Activated CD8-positive, alpha-beta T cell treated with anti-CD3 and anti-CD28 coated beads for 36 hours (primary cell): ENCODE results near the gene CRYBB3. TPM values are rescaled to one million over a fixed set of nuclear protein-coding genes. Genes with fewer than 3 reads are reported as not detected.

Experiments
- ATAC-seq: fragments of 200-7000 bp; cut with Tn5 transposase; one replicate; pipeline ENCODE4 v1.10.0; 2021; ENCODE audit warnings: mild to moderate bottlenecking, moderate library complexity
- CTCF ChIA-PET: fragments of 350-600 bp; sonication (Branson Sonifier 250); formaldehyde crosslinking; loops from one replicate; lab custom pipeline; 2021; ENCODE audit warnings: antibody characterized with exemption; lab: Charles Lee
- POLR2A ChIA-PET: fragments of 350-600 bp; sonication (Branson Sonifier 250); formaldehyde crosslinking; loops from one replicate; lab custom pipeline; 2021; ENCODE audit warnings: antibody characterized with exemption; lab: Charles Lee
- DNase-seq: peaks from one replicate; pipeline ENCODE4 v3.0.0-alpha.2; 2020
- H3K27ac Mint-ChIP-seq: one replicate; pipeline ENCODE4 v1.8.0; 2021; ENCODE audit warnings: mild to moderate bottlenecking, mixed read lengths
- H3K27me3 Mint-ChIP-seq: one replicate; pipeline ENCODE4 v1.8.0; 2021; ENCODE audit warnings: mixed read lengths
- H3K36me3 Mint-ChIP-seq: one replicate; pipeline ENCODE4 v1.8.0; 2021; ENCODE audit warnings: low read depth, mixed read lengths
- H3K4me1 Mint-ChIP-seq: one replicate; pipeline ENCODE4 v1.8.0; 2021; ENCODE audit warnings: low read depth, mixed read lengths
- H3K4me3 Mint-ChIP-seq: one replicate; pipeline ENCODE4 v1.8.0; 2021; ENCODE audit warnings: mild to moderate bottlenecking, moderate library complexity, mixed read lengths
- H3K9me3 Mint-ChIP-seq: one replicate; pipeline ENCODE4 v1.8.0; 2021; ENCODE audit warnings: mixed read lengths
- intact Hi-C: fragments of 100-400 bp; cut with micrococcal nuclease; formaldehyde crosslinking; loops from one replicate; pipeline ENCODE4 v1.10.0; 2022
- total RNA-seq, 2 experiments: library from RNA; stranded (reverse); gene quantifications; one replicate each; pipeline ENCODE4 v1.2.3, GENCODE V29; 2021
- TF ChIP-seq, protein P1 (sequence below): fragments of 200-600 bp; IDR thresholded peaks from one replicate; pipeline ENCODE4 v1.8.0; 2022; ENCODE audit warnings: antibody characterized with exemption, mild to moderate bottlenecking

CRYBB3 gene
- total RNA-seq, 2 experiments from 2014 or later: not detected

DNA sequence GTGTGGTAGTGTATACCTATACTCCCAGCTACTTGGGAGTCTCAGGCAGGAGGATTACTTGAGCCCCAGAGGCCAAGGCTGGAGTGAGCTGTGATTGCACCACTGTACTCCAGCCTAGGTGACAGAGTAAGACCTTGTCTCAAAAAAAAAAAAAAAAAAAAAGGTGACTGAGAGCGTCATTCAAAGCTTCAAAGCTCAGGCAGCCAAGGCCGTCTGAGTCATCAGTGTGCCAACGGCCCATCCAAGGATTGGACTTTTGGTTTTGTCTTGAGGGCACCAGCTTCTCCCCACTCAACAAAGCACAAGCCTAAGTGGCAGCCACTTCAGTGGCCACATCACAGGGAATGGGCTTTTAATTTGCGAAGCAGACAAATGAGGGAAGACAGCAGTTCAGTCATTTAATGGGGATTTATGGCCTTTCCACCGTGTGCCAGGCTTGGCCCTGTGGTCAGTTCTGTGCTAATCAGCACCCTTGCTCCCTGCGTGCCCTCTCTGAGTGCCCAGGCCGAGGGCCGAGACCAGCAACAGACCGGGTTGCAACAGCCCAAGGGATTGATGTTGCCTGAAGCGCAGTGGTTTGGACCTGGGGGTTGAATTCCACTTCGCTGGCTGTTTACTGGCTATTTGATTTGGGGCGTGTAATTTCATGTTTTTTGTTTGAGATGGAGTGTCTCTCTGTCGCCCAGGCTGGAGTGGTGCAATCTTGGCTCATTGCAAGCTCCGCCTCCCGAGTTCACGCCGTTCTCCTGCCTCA, 30.2 kb upstream of the CRYBB3 start:
- ChIA-PET CTCF (interaction anchor here (0.6 to 4.4 kb wide), 6 partner anchors 58 to 121 kb away, joined by 3 to 34 read pairs (median 4); no protein-coding TSS in a partner anchor), POLR2A (interaction anchor here (1.1 kb wide), 1 partner anchor 21 kb away, joined by 3 read pairs; no protein-coding TSS in a partner anchor)
- Mint-ChIP-seq H3K27me3 (no peaks in the 10 kb centered on the region), H3K9me3 (no peaks in the 10 kb centered on the region), H3K4me3 (no peak overlapping the region), H3K36me3 (no peaks in the 10 kb centered on the region), H3K27ac (no peak overlapping the region), H3K4me1 (peaks cover 6% of the 10 kb centered on the region)
- no peak for ATAC-seq
- TF ChIP-seq, protein P1, sequence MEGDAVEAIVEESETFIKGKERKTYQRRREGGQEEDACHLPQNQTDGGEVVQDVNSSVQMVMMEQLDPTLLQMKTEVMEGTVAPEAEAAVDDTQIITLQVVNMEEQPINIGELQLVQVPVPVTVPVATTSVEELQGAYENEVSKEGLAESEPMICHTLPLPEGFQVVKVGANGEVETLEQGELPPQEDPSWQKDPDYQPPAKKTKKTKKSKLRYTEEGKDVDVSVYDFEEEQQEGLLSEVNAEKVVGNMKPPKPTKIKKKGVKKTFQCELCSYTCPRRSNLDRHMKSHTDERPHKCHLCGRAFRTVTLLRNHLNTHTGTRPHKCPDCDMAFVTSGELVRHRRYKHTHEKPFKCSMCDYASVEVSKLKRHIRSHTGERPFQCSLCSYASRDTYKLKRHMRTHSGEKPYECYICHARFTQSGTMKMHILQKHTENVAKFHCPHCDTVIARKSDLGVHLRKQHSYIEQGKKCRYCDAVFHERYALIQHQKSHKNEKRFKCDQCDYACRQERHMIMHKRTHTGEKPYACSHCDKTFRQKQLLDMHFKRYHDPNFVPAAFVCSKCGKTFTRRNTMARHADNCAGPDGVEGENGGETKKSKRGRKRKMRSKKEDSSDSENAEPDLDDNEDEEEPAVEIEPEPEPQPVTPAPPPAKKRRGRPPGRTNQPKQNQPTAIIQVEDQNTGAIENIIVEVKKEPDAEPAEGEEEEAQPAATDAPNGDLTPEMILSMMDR: no peak
- intact Hi-C loops: loop anchor here (10.0 kb wide), 1 partner anchor 95 kb away; no protein-coding TSS in a partner anchor
- no peak for DNase-seq

DNA sequence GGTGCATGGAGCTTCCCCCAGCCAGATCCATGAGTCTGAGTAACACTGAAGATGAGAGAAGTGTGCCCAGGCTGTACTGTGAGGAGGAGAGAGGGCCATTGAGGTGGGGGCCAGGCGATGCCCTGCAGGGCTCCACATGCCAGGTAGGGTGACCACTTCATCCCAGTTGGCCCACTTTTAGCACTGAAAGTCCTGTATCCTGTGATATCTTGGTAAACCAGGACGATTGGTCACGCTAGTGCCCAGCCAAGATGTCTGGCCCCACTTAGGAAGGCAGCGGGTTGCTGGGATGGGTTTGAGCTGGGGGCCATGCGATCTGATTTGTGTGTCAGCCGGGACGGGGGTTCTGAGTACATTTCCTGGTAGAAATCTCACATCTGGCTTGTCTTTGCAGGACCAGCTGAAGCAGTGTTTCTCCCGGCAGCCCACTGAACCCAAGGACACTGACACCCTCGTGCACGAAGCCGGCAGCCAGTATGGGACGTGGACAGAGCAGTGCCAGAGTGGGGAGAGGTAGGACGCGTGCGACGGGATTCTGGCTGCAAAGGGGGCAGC, 29.2 kb upstream of the CRYBB3 start:
- Mint-ChIP-seq H3K36me3 (no peaks in the 10 kb centered on the region), H3K9me3 (no peaks in the 10 kb centered on the region), H3K4me1 (no peaks in the 10 kb centered on the region), H3K27me3 (no peaks in the 10 kb centered on the region), H3K4me3 (no peak overlapping the region), H3K27ac (no peak overlapping the region)
- ChIA-PET CTCF (interaction anchor here (0.6 to 4.4 kb wide), 5 partner anchors 59 to 122 kb away, joined by 3 to 34 read pairs (median 3); no protein-coding TSS in a partner anchor), POLR2A (interaction anchor here (1.1 kb wide), 1 partner anchor 22 kb away, joined by 3 read pairs; no protein-coding TSS in a partner anchor)
- TF ChIP-seq, protein P1: no peak
- ATAC-seq (no peak), DNase-seq (no peak)
- intact Hi-C loops: loop anchor here (10.0 kb wide), 1 partner anchor 96 kb away; no protein-coding TSS in a partner anchor

DNA sequence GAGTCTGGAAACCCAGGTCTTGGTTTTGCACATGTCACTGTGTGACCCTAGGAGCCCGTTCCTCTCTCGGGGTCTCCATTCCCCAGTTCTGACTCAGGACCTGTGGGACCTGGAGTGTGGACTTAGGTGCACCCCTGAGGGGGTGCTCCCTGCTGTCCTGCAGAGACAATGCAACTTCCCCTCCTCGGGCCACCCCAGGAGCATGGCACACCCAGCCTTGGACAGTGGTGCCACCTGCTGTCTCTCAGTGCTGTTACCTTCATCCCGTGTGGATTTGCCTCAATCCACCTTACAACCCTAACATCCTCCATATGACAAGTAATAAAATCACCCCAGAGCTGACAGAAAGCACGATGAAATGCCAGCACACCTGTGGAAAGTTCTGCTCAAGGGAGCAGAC, 27.5 kb upstream of the CRYBB3 start:
- Mint-ChIP-seq H3K27me3 (no peaks in the 10 kb centered on the region), H3K9me3 (no peaks in the 10 kb centered on the region), H3K4me3 (no peak overlapping the region), H3K4me1 (no peaks in the 10 kb centered on the region), H3K36me3 (peaks cover 1% of the 10 kb centered on the region), H3K27ac (no peak overlapping the region)
- CTCF ChIA-PET: interaction anchor here (0.6 to 4.4 kb wide), 9 partner anchors 30 to 119 kb away, joined by 3 to 34 read pairs (median 5); no protein-coding TSS in a partner anchor
- ATAC-seq (peak; percentile 84), DNase-seq (peak; percentile 66)
- intact Hi-C loops: loop anchor here (10.0 kb wide), 1 partner anchor 97 kb away; no protein-coding TSS in a partner anchor
- POLR2A ChIA-PET: no interaction called here
- TF ChIP-seq, protein P1: peak; percentile 65

DNA sequence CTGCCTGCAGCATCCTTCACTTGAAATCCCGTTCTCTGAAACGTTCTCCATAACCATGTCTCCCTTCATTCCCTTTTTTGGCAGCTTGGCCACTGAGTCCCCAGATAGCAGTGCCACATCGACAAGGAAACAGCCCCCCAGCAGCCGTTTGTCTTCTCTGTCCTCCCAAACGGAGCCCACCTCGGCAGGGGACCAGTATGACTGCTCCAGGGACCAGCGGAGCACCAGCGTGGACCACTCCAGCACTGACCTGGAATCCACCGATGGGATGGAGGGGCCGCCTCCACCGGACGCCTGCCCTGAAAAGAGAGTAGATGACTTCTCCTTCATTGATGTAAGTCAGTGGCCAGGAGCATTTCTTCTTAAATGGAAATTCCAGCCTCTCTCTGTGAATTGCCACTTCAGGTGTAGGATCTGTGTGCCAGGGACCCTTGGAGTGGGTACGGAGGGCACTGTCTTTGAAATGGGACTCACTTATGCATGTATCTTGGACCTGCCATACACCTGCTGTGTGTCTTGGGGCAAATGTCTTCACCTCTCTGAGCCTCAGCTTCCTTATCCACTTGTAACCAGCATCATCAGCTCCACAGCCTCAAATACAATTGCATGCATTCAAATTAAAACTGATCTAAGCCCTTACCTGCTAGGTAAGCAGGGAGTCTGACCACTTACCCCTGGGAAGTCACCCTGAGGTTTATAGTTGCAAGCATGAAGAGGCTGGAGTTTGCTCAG, 25.3 kb upstream of the CRYBB3 start:
- no peaks in the 10 kb centered on the region for H3K4me1 Mint-ChIP-seq
- DNase-seq (no peak), ATAC-seq (no peak)
- H3K9me3 Mint-ChIP-seq: peaks cover under 1% of the 10 kb centered on the region
- intact Hi-C loops: loop anchor here (10.0 kb wide), 1 partner anchor 100 kb away; no protein-coding TSS in a partner anchor
- no peak overlapping the region for H3K27ac Mint-ChIP-seq
- H3K36me3 Mint-ChIP-seq: peaks cover 9% of the 10 kb centered on the region
- CTCF ChIA-PET: interaction anchor here (1.5 to 4.4 kb wide), 3 partner anchors 12 to 97 kb away, joined by 4 to 34 read pairs (median 5); no protein-coding TSS in a partner anchor
- POLR2A ChIA-PET: no interaction called here
- TF ChIP-seq, protein P1: no peak
- H3K27me3 Mint-ChIP-seq: no peaks in the 10 kb centered on the region
- no peak overlapping the region for H3K4me3 Mint-ChIP-seq
